Skeletal muscle tissue (tissue), 4 donors: Measurements from ENCODE around the gene RAPGEF2. TPM values are rescaled to one million over a fixed set of nuclear protein-coding genes. Genes with fewer than 3 reads are reported as not detected.

ENCODE experiments used
- H3K27ac ChIP-seq: one replicate; pipeline ENCODE4 v1.7.0; 2013; ENCODE audit warnings: mild to moderate bottlenecking, low read depth, low read length, inconsistent platforms
- H3K27me3 ChIP-seq, 3 donors: one replicate each; pipeline ENCODE4 v1.7.0; 2013; ENCODE audit warnings: low read length in 3 of 3; ENCODE audit not compliant: control insufficient read depth in 3 of 3, insufficient read depth in 3 of 3
- H3K36me3 ChIP-seq, 3 donors: one replicate each; pipeline ENCODE4 v1.7.0; 2013; ENCODE audit warnings: low read length in 3 of 3; ENCODE audit not compliant: control insufficient read depth in 3 of 3, insufficient read depth in 3 of 3
- H3K4me1 ChIP-seq, 3 donors: one replicate each; pipeline ENCODE4 v1.7.0; 2013; ENCODE audit warnings: low read length in 3 of 3, mild to moderate bottlenecking in 3 of 3; ENCODE audit not compliant: control insufficient read depth in 3 of 3, insufficient read depth in 3 of 3
- H3K4me3 ChIP-seq, 3 donors: one replicate each; pipeline ENCODE4 v1.7.0; 2013; ENCODE audit warnings: low read length in 3 of 3
- H3K9ac ChIP-seq, 3 donors: one replicate each; pipeline ENCODE4 v1.7.0; 2013; ENCODE audit warnings: low read length in 3 of 3, mild to moderate bottlenecking in 3 of 3, moderate library complexity in 2 of 3, low read depth in 1 of 3
- H3K9me3 ChIP-seq, 3 donors: one replicate each; pipeline ENCODE4 v1.7.0; 2013; ENCODE audit warnings: low read length in 3 of 3; ENCODE audit not compliant: control insufficient read depth in 3 of 3
- total RNA-seq: library from RNA; depleted of rRNA; stranded (reverse); fragments of >200 nt; gene quantifications from one replicate; pipeline ENCODE4 v1.2.3, GENCODE V29; 2014
- donor health status: Osteomylitis.

Gene RAPGEF2
- total RNA-seq, 1 donor from 2014 or later: 46.4 TPM

DNA sequence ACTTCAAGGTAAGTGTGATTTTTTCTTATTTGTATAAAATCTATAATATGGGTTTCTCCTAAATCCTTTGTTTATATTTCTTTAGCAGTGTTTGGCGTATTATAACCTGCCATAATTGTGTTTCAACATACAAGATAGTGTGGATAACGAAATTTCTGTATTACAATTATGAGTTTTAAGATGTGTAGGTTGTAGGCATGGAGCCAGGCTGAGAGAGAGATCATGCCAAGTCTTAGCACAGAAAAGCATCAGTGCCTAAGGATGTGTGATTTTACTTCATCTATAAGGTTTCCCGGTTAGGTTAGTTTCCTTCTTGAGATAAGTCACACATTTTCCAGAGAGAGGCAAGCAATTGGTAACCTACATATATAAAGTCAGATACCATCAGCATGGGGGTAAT lies 161.2 kb downstream of the RAPGEF2 start:
- H3K4me3 ChIP-seq: no peak overlapping the region
- H3K9ac ChIP-seq: no peak overlapping the region
- peaks cover 9 to 18% (median 9%) of the 10 kb centered on the region in 3 donors for H3K4me1 ChIP-seq
- no peaks in the 10 kb centered on the region for H3K27me3 ChIP-seq
- no peaks in the 10 kb centered on the region for H3K9me3 ChIP-seq
- no peak overlapping the region for H3K27ac ChIP-seq
- H3K36me3 ChIP-seq: no peaks in the 10 kb centered on the region

DNA sequence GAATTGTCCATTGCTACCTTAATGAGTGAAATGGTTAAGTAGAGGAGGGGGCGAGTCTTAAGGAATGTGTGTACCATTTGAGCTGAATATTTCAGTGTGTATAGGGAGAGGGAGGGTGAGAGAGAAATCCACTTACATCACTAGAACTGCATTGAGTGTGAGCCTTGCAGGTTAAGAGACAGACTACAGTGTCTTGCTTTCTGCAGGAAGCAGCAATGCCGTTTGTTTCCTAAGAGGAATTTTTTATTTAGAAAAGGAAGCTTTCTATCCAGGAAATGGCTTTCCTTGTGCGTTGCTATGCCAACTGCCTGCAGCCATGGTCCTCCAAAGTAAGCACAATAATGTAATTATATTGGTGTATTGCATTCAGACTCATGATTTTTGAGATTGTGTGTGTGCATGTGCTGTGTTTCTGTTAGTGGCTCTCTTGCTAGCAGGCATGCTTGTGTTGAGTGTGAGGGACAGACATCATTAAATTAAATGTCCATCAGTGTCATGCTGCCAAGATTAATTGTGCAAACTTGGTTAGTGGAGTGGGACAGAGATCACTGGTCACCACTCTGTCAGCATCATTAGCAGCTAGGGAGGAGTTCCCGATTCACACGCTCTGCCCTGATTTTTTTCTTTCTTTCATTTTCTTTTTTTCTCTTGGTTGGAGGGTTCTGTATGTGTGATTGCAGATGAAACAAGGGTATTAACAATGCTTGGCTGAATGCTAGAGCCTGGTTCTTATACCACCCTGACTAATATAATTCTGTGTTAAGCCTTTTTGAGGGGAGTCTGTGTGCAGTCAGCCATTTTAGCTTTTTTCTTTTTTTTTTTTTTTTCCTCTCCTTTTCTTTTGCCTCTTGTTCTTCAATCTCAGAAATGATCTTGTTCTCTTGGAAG lies 164.3 kb downstream of the RAPGEF2 start:
- H3K36me3 ChIP-seq: no peaks in the 10 kb centered on the region
- H3K4me1 ChIP-seq: peaks cover 9 to 17% (median 13%) of the 10 kb centered on the region in 3 donors
- no peaks in the 10 kb centered on the region for H3K9me3 ChIP-seq
- peak overlapping the region; percentile 52 to 60 (median 57) for H3K4me3 ChIP-seq
- no peaks in the 10 kb centered on the region for H3K27me3 ChIP-seq
- H3K27ac ChIP-seq: peak overlapping the region; percentile 69
- peak overlapping the region; percentile 52 to 55 (median 55) for H3K9ac ChIP-seq

DNA sequence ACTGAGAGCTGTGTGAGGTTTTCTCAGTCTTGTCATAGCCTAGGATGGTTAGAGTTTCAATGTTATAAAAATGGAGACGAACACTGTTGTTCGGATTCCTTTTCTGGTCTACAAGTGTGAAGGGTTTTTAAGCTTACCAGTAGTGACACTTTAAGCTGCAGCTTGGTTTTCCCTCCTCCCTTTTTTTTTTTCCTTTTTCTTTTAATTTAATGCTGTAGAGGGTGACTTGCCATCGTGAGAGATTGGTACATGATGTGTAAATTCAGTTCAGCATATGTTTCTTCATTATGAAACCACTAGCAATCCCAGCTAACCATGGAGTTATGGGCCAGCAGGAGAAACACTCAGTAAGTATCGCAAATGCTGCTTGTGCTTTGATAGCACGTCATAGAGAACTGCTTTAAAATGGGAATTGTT lies 165.0 kb downstream of the RAPGEF2 start:
- H3K36me3 ChIP-seq: no peaks in the 10 kb centered on the region
- no peaks in the 10 kb centered on the region for H3K9me3 ChIP-seq
- H3K9ac ChIP-seq: peak overlapping the region; percentile 27 to 55 (median 55)
- H3K4me1 ChIP-seq: peaks cover 13 to 15% (median 14%) of the 10 kb centered on the region in 3 donors
- H3K4me3 ChIP-seq: peak overlapping the region; percentile 52 to 60 (median 57)
- H3K27ac ChIP-seq: peak overlapping the region; percentile 69
- H3K27me3 ChIP-seq: no peaks in the 10 kb centered on the region

DNA sequence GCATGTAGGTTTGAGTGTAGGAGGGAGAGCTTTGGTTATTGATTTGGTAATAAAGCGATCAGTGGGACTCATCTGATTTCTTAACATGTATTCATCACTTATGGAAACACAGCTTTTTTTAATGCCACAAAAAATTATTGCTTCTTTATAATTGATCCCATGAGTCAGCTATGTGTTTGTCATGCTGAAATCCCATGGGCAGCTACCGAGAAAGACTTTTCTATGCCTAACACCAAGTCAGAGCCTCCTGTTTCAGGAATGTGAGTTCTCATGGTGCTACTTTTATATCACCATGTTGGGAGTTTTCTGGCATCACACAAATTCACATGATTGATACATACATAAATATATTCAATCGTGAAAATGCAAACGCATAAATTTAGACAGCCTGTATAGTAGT lies 165.7 kb downstream of the RAPGEF2 start:
- Histone ChIP-seq H3K4me1 (peaks cover 17 to 19% (median 18%) of the 10 kb centered on the region in 3 donors), H3K4me3 (peak overlapping the region in 2 of 3 donors; percentile 18), H3K36me3 (no peaks in the 10 kb centered on the region), H3K27ac (peak overlapping the region; percentile 69), H3K9me3 (no peaks in the 10 kb centered on the region), H3K9ac (peak overlapping the region in 1 of 3 donors; percentile 55), H3K27me3 (no peaks in the 10 kb centered on the region)

DNA sequence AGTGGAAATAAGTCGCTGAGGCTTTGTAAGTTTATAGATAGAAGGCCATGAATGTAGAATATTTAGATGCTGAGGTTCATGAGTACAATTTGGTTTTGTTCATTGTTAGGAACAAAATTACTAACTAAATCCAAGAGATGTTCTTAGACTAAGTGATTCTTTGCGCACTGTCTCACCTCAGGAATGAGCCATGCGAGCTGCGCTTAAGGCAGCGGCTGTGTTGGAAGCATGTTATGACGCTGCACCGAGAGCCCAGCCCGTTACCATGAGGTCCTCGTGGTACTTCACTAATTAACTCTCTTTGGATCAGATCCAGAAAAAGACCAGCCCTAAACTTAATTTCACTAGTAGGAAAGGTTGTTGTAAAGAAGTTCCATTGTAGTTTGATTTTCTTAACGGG lies 166.2 kb downstream of the RAPGEF2 start:
- Histone ChIP-seq H3K36me3 (no peaks in the 10 kb centered on the region), H3K27ac (no peak overlapping the region), H3K27me3 (no peaks in the 10 kb centered on the region), H3K4me3 (no peak overlapping the region), H3K9ac (no peak overlapping the region), H3K9me3 (no peaks in the 10 kb centered on the region), H3K4me1 (peaks cover 18 to 21% (median 20%) of the 10 kb centered on the region in 3 donors)

DNA sequence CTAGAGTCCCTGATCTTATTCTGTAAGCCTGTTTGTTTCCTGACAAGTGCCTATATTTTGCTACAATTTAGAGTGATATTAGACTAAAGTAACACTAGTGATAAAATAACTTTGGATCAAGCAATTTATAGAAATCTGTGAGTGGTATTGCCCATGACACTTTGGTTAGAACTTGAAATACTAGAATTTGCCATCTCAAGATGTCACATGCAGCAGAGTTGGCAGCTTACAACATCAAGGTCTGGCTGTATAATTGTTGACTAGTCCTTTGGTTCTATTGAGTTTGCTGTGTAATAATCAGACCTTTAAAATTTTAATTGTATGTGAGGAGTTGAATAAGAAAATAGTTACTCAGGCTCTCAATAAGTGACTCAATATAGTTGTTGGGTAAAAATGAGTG lies 167.1 kb downstream of the RAPGEF2 start:
- no peaks in the 10 kb centered on the region for H3K9me3 ChIP-seq
- H3K27ac ChIP-seq: no peak overlapping the region
- no peaks in the 10 kb centered on the region for H3K36me3 ChIP-seq
- H3K4me1 ChIP-seq: peaks cover 18 to 21% (median 20%) of the 10 kb centered on the region in 3 donors
- no peak overlapping the region for H3K4me3 ChIP-seq
- no peak overlapping the region for H3K9ac ChIP-seq
- H3K27me3 ChIP-seq: no peaks in the 10 kb centered on the region

DNA sequence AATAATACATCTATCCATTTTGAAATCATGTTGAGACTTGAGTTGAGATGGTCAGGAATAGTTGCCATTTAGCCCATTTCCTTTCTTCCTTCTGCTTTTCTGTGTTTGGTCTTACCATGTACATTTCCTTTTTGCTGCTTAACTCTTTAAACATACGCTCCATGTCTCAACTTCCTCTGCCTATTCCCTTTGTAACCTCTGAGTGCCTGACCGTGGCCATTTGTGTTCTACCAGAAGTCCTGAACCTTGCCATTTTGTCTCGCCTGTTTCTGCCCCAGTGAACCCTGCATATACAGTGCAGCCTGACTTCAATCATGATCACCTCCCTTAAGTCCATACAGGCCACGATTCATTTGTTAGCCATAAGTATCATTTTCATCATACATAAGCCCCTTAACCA lies 169.0 kb downstream of the RAPGEF2 start:
- H3K4me1 ChIP-seq: peaks cover 15 to 18% (median 18%) of the 10 kb centered on the region in 3 donors
- H3K27me3 ChIP-seq: no peaks in the 10 kb centered on the region
- no peak overlapping the region for H3K27ac ChIP-seq
- H3K4me3 ChIP-seq: no peak overlapping the region
- no peak overlapping the region for H3K9ac ChIP-seq
- no peaks in the 10 kb centered on the region for H3K9me3 ChIP-seq
- no peaks in the 10 kb centered on the region for H3K36me3 ChIP-seq

DNA sequence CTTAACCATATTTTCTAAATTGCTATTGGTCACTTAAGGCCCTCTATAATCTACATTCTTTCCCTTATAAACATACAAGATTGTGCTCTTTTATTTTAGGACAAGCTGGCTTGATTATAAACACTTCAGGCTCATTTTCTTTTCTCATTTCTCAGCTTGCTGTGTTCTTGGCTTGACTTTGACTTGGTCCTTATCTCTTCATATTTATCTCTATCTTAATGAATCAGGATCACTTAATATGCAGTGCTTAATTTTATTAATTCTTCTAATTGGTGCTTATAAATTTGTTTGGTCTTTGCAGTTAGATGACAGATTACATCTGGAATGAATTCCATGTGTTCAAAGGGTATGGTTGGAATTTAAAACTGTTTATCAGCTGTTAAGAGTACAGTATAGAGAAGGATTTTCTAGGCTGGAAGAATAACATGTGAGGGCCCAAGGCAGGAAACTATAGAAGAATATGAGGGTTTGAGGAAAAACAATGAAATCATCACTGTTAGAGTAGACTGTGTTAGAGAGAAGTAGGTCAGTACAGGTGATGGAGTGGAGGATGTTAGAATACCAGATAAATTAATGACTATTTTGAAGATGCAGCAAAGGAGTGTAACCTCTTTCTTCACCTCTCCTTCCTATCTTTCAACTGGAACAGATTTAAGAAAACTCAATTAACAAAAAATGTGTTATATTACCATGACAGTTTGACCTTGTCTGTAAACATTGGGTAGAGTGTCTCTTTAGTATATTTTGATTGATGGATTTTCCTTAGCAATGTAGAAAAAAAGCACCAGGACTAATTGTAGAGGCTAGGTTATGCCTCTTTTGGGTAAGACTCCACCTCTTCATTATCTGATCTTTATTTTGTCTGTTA lies 169.6 kb downstream of the RAPGEF2 start:
- Histone ChIP-seq H3K4me1 (peaks cover 9 to 12% (median 11%) of the 10 kb centered on the region in 3 donors), H3K27me3 (no peaks in the 10 kb centered on the region), H3K36me3 (no peaks in the 10 kb centered on the region), H3K4me3 (no peak overlapping the region), H3K9ac (no peak overlapping the region), H3K27ac (peak overlapping the region; percentile 23), H3K9me3 (no peaks in the 10 kb centered on the region)

DNA sequence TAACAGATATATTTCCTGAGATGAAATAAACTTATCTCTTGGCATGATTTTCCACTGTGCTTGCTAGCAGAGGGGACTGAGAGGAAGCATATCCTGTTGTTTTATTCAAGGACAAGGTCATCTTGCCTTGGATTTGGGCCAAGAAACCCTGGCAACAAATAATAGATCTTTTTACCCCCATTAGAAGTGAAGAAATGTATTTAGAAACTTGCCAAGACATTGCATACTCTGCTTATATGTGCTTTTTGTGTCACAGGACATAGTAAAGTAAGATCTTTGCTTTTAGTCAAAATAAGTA lies 170.2 kb downstream of the RAPGEF2 start:
- Histone ChIP-seq H3K9ac (no peak overlapping the region), H3K36me3 (no peaks in the 10 kb centered on the region), H3K4me1 (peaks cover 4 to 12% (median 11%) of the 10 kb centered on the region in 3 donors), H3K27me3 (no peaks in the 10 kb centered on the region), H3K9me3 (no peaks in the 10 kb centered on the region), H3K27ac (peak overlapping the region; percentile 23), H3K4me3 (no peak overlapping the region)

DNA sequence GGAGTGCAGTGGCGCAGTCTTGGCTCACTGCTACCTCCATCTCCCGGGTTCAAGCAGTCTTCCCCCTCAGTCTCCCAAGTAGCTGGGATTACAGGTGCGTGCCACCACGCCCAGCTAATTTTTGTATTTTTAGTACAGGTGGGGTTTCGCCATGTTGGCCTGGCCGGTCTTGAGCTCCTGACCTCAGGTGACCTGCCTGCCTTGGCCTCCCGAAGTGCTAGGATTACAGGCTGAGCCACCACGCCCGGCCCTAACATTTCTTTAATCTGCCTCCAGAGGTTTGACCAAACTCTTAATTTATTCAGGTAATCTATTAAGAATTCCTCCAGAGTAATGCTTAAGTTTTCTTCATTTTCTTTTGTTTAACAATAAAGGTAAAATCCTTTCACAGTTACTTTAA lies 171.0 kb downstream of the RAPGEF2 start:
- no peaks in the 10 kb centered on the region for H3K36me3 ChIP-seq
- no peak overlapping the region for H3K9ac ChIP-seq
- H3K27me3 ChIP-seq: no peaks in the 10 kb centered on the region
- no peak overlapping the region for H3K27ac ChIP-seq
- no peak overlapping the region for H3K4me3 ChIP-seq
- H3K9me3 ChIP-seq: no peaks in the 10 kb centered on the region
- peaks cover 4 to 12% (median 11%) of the 10 kb centered on the region in 3 donors for H3K4me1 ChIP-seq
